Activated T-cell treated with anti-CD3 and anti-CD28 coated beads, Interleukin-2, amount 50 U/mL, for 4 hours (primary cell): ENCODE results near the gene MMP11. TPM values are rescaled to one million over a fixed set of nuclear protein-coding genes. Genes with fewer than 3 reads are reported as not detected.

Experiments used
- ATAC-seq, 2 donors: fragments of 200-7000 bp; cut with Tn5 transposase; one replicate each; pipeline ENCODE4 v1.10.0; 2021
- DNase-seq: peaks from one replicate; pipeline ENCODE4 v3.0.0-alpha.2; 2020
- H3K27me3 Mint-ChIP-seq: one replicate; pipeline ENCODE4 v1.8.0; 2021; ENCODE audit warnings: low read depth, mixed read lengths
- H3K36me3 Mint-ChIP-seq: one replicate; pipeline ENCODE4 v1.8.0; 2022; ENCODE audit warnings: mixed read lengths; ENCODE audit not compliant: insufficient read depth
- H3K4me1 Mint-ChIP-seq: one replicate; pipeline ENCODE4 v1.8.0; 2021; ENCODE audit warnings: low read depth, mixed read lengths
- H3K4me3 Mint-ChIP-seq: one replicate; pipeline ENCODE4 v1.8.0; 2021; ENCODE audit warnings: mild to moderate bottlenecking, moderate library complexity, mixed read lengths
- H3K9me3 Mint-ChIP-seq: one replicate; pipeline ENCODE4 v1.8.0; 2021; ENCODE audit warnings: mixed read lengths
- total RNA-seq, 3 donors: library from RNA; stranded (reverse); gene quantifications; one replicate each; pipeline ENCODE4 v1.2.1, GENCODE V29; 2021

Gene MMP11
- total RNA-seq, 3 donors from 2014 or later = 0.65 to 2.2 (median 0.69) TPM

- no peak for DNase-seq
- Mint-ChIP-seq H3K36me3 (no peaks in the 10 kb centered on the region), H3K9me3 (no peaks in the 10 kb centered on the region), H3K27me3 (no peaks in the 10 kb centered on the region), H3K4me1 (peaks cover 13% of the 10 kb centered on the region), H3K4me3 (no peak overlapping the region)
- no peak for ATAC-seq
Observed at GRCh38 chr22:23781511-23782183, 9.0 kb downstream of the MMP11 start.

GRCh38 chr22:23782252-23782651 is 9.6 kb downstream of the MMP11 start:
- no peak for ATAC-seq

GRCh38 chr22:23782703-23783102 is 10.1 kb downstream of the MMP11 start:
- Mint-ChIP-seq H3K4me3 (no peak overlapping the region), H3K9me3 (no peaks in the 10 kb centered on the region), H3K4me1 (peaks cover 16% of the 10 kb centered on the region), H3K36me3 (no peaks in the 10 kb centered on the region), H3K27me3 (no peaks in the 10 kb centered on the region)
- ATAC-seq (no peak), DNase-seq (no peak)

More at GRCh38 chr22:23782252-23782651, 9.6 kb downstream of the MMP11 start:
- Mint-ChIP-seq H3K4me3 (no peak overlapping the region), H3K36me3 (no peaks in the 10 kb centered on the region), H3K9me3 (no peaks in the 10 kb centered on the region), H3K27me3 (no peaks in the 10 kb centered on the region), H3K4me1 (peaks cover 13% of the 10 kb centered on the region)
- DNase-seq = no peak

- H3K36me3 Mint-ChIP-seq = no peaks in the 10 kb centered on the region
- H3K4me3 Mint-ChIP-seq = no peak overlapping the region
- no peak for ATAC-seq
- no peaks in the 10 kb centered on the region for H3K9me3 Mint-ChIP-seq
- H3K27me3 Mint-ChIP-seq = no peaks in the 10 kb centered on the region
- peaks cover 21% of the 10 kb centered on the region for H3K4me1 Mint-ChIP-seq
- DNase-seq = no peak
Observed at GRCh38 chr22:23783265-23784150, 10.9 kb downstream of the MMP11 start.

GRCh38 chr22:23784215-23784732 is 11.6 kb downstream of the MMP11 start:
- no peaks in the 10 kb centered on the region for H3K27me3 Mint-ChIP-seq
- H3K36me3 Mint-ChIP-seq = no peaks in the 10 kb centered on the region
- H3K9me3 Mint-ChIP-seq = no peaks in the 10 kb centered on the region
- H3K4me3 Mint-ChIP-seq = no peak overlapping the region
- peaks cover 23% of the 10 kb centered on the region for H3K4me1 Mint-ChIP-seq
- no peak for DNase-seq
- no peak for ATAC-seq

GRCh38 chr22:23786261-23786710 is 13.6 kb downstream of the MMP11 start:
- Mint-ChIP-seq H3K27me3 (no peaks in the 10 kb centered on the region), H3K9me3 (no peaks in the 10 kb centered on the region), H3K4me1 (peaks cover 30% of the 10 kb centered on the region), H3K4me3 (peak overlapping the region; percentile 88), H3K36me3 (peaks cover 6% of the 10 kb centered on the region)
- DNase-seq (no peak), ATAC-seq (no peak)

GRCh38 chr22:23786752-23787599 is 14.3 kb downstream of the MMP11 start, which contains the start of gene SMARCB1:
Gene SMARCB1, plus strand, starts transcription at chr22:23786966. Its CDS starts 204 bp downstream, at chr22:23787170.
- no peaks in the 10 kb centered on the region for H3K27me3 Mint-ChIP-seq
- peaks cover 32% of the 10 kb centered on the region for H3K4me1 Mint-ChIP-seq

GRCh38 chr22:23787600-23787896 is 14.9 kb downstream of the MMP11 start:
- Mint-ChIP-seq H3K9me3 (no peaks in the 10 kb centered on the region), H3K4me3 (peak overlapping the region; percentile 88), H3K27me3 (no peaks in the 10 kb centered on the region), H3K4me1 (peaks cover 38% of the 10 kb centered on the region), H3K36me3 (peaks cover 12% of the 10 kb centered on the region)
- ATAC-seq (no peak), DNase-seq (no peak)

More at GRCh38 chr22:23786752-23787599, 14.3 kb downstream of the MMP11 start, which contains the start of gene SMARCB1:
- Mint-ChIP-seq H3K4me3 (peak within 1 kb of the TSS; percentile 88), H3K9me3 (no peaks in the 10 kb centered on the region), H3K36me3 (peaks cover 6% of the 10 kb centered on the region)
- ATAC-seq (peak; percentile 83 to 87), DNase-seq (peak; percentile 88)

GRCh38 chr22:23787910-23788309 is 15.3 kb downstream of the MMP11 start:
- Mint-ChIP-seq H3K9me3 (no peaks in the 10 kb centered on the region), H3K36me3 (peaks cover 13% of the 10 kb centered on the region), H3K4me3 (peak overlapping the region; percentile 88), H3K27me3 (no peaks in the 10 kb centered on the region), H3K4me1 (peaks cover 40% of the 10 kb centered on the region)
- no peak for ATAC-seq
- DNase-seq = no peak

GRCh38 chr22:23789121-23789520 is 16.5 kb downstream of the MMP11 start:
- Mint-ChIP-seq H3K4me1 (peaks cover 40% of the 10 kb centered on the region), H3K9me3 (no peaks in the 10 kb centered on the region), H3K27me3 (no peaks in the 10 kb centered on the region), H3K36me3 (peaks cover 18% of the 10 kb centered on the region), H3K4me3 (no peak overlapping the region)
- no peak for DNase-seq
- no peak for ATAC-seq

- Mint-ChIP-seq H3K27me3 (no peaks in the 10 kb centered on the region), H3K9me3 (no peaks in the 10 kb centered on the region), H3K4me1 (peaks cover 35% of the 10 kb centered on the region), H3K36me3 (peaks cover 18% of the 10 kb centered on the region), H3K4me3 (no peak overlapping the region)
- ATAC-seq (no peak), DNase-seq (no peak)
Observed at GRCh38 chr22:23789638-23790037, 17.0 kb downstream of the MMP11 start.

- DNase-seq (no peak), ATAC-seq (no peak)
- no peak overlapping the region for H3K4me3 Mint-ChIP-seq
Observed at GRCh38 chr22:23790819-23791737, 18.4 kb downstream of the MMP11 start.

More at GRCh38 chr22:23790819-23791737, 18.4 kb downstream of the MMP11 start:
- no peaks in the 10 kb centered on the region for H3K27me3 Mint-ChIP-seq
- H3K4me1 Mint-ChIP-seq = peaks cover 33% of the 10 kb centered on the region
- no peaks in the 10 kb centered on the region for H3K9me3 Mint-ChIP-seq
- H3K36me3 Mint-ChIP-seq = peaks cover 19% of the 10 kb centered on the region
